ENCODE measurements around the gene AFF2. TPM values are rescaled to one million over a fixed set of nuclear protein-coding genes. Genes with fewer than 3 reads are reported as not detected.

The AFF2 gene
- total and polyA plus RNA-seq, 4 donors = 1.2 to 13.0 (median 3.9) TPM

GRCh38 chrX:149045645-149046210 lies 545.3 kb downstream of the AFF2 start:
- DNase-seq (no peak), ATAC-seq (ENCODE audit: insufficient read depth, low FRiP score) (no peak)
- no peaks in the 10 kb centered on the region for H3K4me1 ChIP-seq (ENCODE audit: control insufficient read depth in 5 of 5, insufficient read depth in 5 of 5, low read length in 5 of 5)
- WGBS, 2 donors = 65 to 85% methylated on average over 1 of the region's 1 CpG
- H3K27me3 ChIP-seq (ENCODE audit: control insufficient read depth in 3 of 3, insufficient read depth in 3 of 3, low read length in 2 of 3) = peaks cover 0 to 4% (median 0%) of the 10 kb centered on the region in 3 donors
- TF ChIP-seq CTCF (IDR thresholded peaks at IDR 0.05; ENCODE audit: control extremely low read depth, extremely low read depth) = no peak
- no peaks in the 10 kb centered on the region for H3K36me3 ChIP-seq (ENCODE audit: control insufficient read depth in 4 of 4, insufficient read depth in 4 of 4, low read length in 4 of 4)
- H3K27ac ChIP-seq (ENCODE audit: low read depth in 1 of 2, low read length in 1 of 2) = no peak overlapping the region
- no peak overlapping the region for H3K9ac ChIP-seq (ENCODE audit: insufficient read depth in 1 of 2, low read length in 2 of 2)
- H3K4me3 ChIP-seq = no peak overlapping the region
- no peaks in the 10 kb centered on the region for H3K9me3 ChIP-seq (ENCODE audit: control insufficient read depth in 4 of 4, insufficient read depth in 3 of 4, low read length in 3 of 4)

Small RNA genes lying within 50 kb of the gene (small RNA-seq; reads per million reads assigned to genes)
- gene RN7SKP267 (ENCODE audit: low replicate concordance) = not detected
